Activated B cell treated with CpG ODN at 0.5 μM for 24 hours (primary cell): ENCODE results near the gene CNDP1. TPM values are rescaled to one million over a fixed set of nuclear protein-coding genes. Genes with fewer than 3 reads are reported as not detected.
"Not testable (repeated sequence)": the region's sequence is repeated elsewhere in the genome, so short reads cannot be mapped to it uniquely, and the experiment has no call there.

Experiments used
- ATAC-seq: fragments of 200-7000 bp; cut with Tn5 transposase; one replicate; pipeline ENCODE4 v1.10.0; 2021; ENCODE audit warnings: low read depth, mild to moderate bottlenecking, moderate library complexity
- CTCF ChIA-PET: fragments of 350-600 bp; sonication (Branson Sonifier 250); formaldehyde crosslinking; loops from one replicate; lab custom pipeline; 2021; ENCODE audit warnings: antibody characterized with exemption; lab: Charles Lee
- POLR2A ChIA-PET: fragments of 350-600 bp; sonication (Branson Sonifier 250); formaldehyde crosslinking; loops from one replicate; lab custom pipeline; 2021; ENCODE audit warnings: antibody characterized with exemption; lab: Charles Lee
- DNase-seq: peaks from one replicate; pipeline ENCODE4 v3.0.0; 2022
- H3K27ac Mint-ChIP-seq: one replicate; pipeline ENCODE4 v1.8.0; 2020; ENCODE audit warnings: mixed read lengths
- H3K27me3 Mint-ChIP-seq: one replicate; pipeline ENCODE4 v1.8.0; 2021; ENCODE audit warnings: mixed read lengths
- H3K36me3 Mint-ChIP-seq: one replicate; pipeline ENCODE4 v1.8.0; 2021; ENCODE audit warnings: low read depth, mixed read lengths
- H3K4me1 Mint-ChIP-seq: one replicate; pipeline ENCODE4 v1.8.0; 2021; ENCODE audit warnings: mixed read lengths
- H3K4me3 Mint-ChIP-seq: one replicate; pipeline ENCODE4 v1.8.0; 2020; ENCODE audit warnings: mild to moderate bottlenecking, mixed read lengths
- H3K9me3 Mint-ChIP-seq: one replicate; pipeline ENCODE4 v1.8.0; 2020; ENCODE audit warnings: mixed read lengths
- CTCF ChIP-seq: fragments of 200-600 bp; IDR thresholded peaks from one replicate; pipeline ENCODE4 v1.8.0; 2022; ENCODE audit warnings: antibody characterized with exemption, mild to moderate bottlenecking
- intact Hi-C: fragments of 100-400 bp; cut with micrococcal nuclease; formaldehyde crosslinking; loops from one replicate; pipeline ENCODE4 v1.15.1; 2024
- total RNA-seq: library from RNA; stranded (reverse); gene quantifications from 2 replicates; pipeline ENCODE4 v1.2.3, GENCODE V29; 2022

The CNDP1 gene
- total RNA-seq, 1 donor from 2014 or later, result 0.33 TPM

GRCh38 chr18:74562131-74562730 is 27.9 kb downstream of the CNDP1 start:
- H3K36me3 Mint-ChIP-seq, result no peaks in the 10 kb centered on the region
- H3K4me1 Mint-ChIP-seq, result no peaks in the 10 kb centered on the region
- POLR2A ChIA-PET, result no interaction called here
- DNase-seq (no peak), ATAC-seq (no peak)
- H3K27me3 Mint-ChIP-seq, result no peaks in the 10 kb centered on the region
- H3K27ac Mint-ChIP-seq, result no peak overlapping the region
- intact Hi-C loops, result no loop called here
- no peak overlapping the region for H3K4me3 Mint-ChIP-seq
- H3K9me3 Mint-ChIP-seq, result peaks cover 6% of the 10 kb centered on the region
- CTCF ChIA-PET, result interaction anchor here (0.5 kb wide), 1 partner anchor 1499 kb away, joined by 3 read pairs; no protein-coding TSS in a partner anchor
- no peak for TF ChIP-seq CTCF

- Mint-ChIP-seq H3K9me3 (peaks cover 6% of the 10 kb centered on the region), H3K36me3 (no peaks in the 10 kb centered on the region), H3K4me1 (no peaks in the 10 kb centered on the region), H3K4me3 (no peak overlapping the region), H3K27ac (no peak overlapping the region), H3K27me3 (no peaks in the 10 kb centered on the region)
- POLR2A ChIA-PET, result no interaction called here
- ATAC-seq (no peak), DNase-seq (no peak)
- no peak for TF ChIP-seq CTCF
- CTCF ChIA-PET, result no interaction called here
- intact Hi-C loops, result no loop called here
Measured at GRCh38 chr18:74562775-74563174, 28.5 kb downstream of the CNDP1 start.

GRCh38 chr18:74563999-74564398 is 29.7 kb downstream of the CNDP1 start:
- ChIA-PET CTCF (interaction anchor here (0.9 to 1.0 kb wide), 2 partner anchors 12 to 32 kb away, joined by 3 read pairs; no protein-coding TSS in a partner anchor), POLR2A (no interaction called here)
- DNase-seq (no peak), ATAC-seq (no peak)
- Mint-ChIP-seq H3K27ac (no peak overlapping the region), H3K36me3 (no peaks in the 10 kb centered on the region), H3K4me1 (no peaks in the 10 kb centered on the region), H3K4me3 (no peak overlapping the region), H3K9me3 (peaks cover 6% of the 10 kb centered on the region), H3K27me3 (peaks cover 5% of the 10 kb centered on the region)
- no peak for TF ChIP-seq CTCF
- intact Hi-C loops, result no loop called here

- CTCF ChIA-PET, result interaction anchor here (1.1 kb wide), 1 partner anchor 13 kb away, joined by 3 read pairs; no protein-coding TSS in a partner anchor
- intact Hi-C loops, H3K9me3 Mint-ChIP-seq: not testable (repeated sequence)
Measured at GRCh38 chr18:74565164-74565563, 30.9 kb downstream of the CNDP1 start.

GRCh38 chr18:74565993-74566392 is 31.7 kb downstream of the CNDP1 start:
- peaks cover 11% of the 10 kb centered on the region for H3K27me3 Mint-ChIP-seq
- CTCF ChIA-PET, result interaction anchor here (1.1 kb wide), 1 partner anchor 14 kb away, joined by 3 read pairs; no protein-coding TSS in a partner anchor

More at GRCh38 chr18:74565164-74565563, 30.9 kb downstream of the CNDP1 start:
- H3K27ac Mint-ChIP-seq, H3K36me3 Mint-ChIP-seq, H3K27me3 Mint-ChIP-seq, H3K4me3 Mint-ChIP-seq, ATAC-seq, DNase-seq, H3K4me1 Mint-ChIP-seq, POLR2A ChIA-PET: not testable (repeated sequence)

GRCh38 chr18:74567822-74568221 is 33.5 kb downstream of the CNDP1 start:
- no peaks in the 10 kb centered on the region for H3K36me3 Mint-ChIP-seq
- no peak for TF ChIP-seq CTCF
- ChIA-PET CTCF (interaction anchor here (1.3 kb wide), 1 partner anchor 16 kb away, joined by 3 read pairs; no protein-coding TSS in a partner anchor), POLR2A (no interaction called here)
- H3K27ac Mint-ChIP-seq, result no peak overlapping the region
- H3K4me3 Mint-ChIP-seq, result no peak overlapping the region
- DNase-seq, result no peak
- peaks cover 6% of the 10 kb centered on the region for H3K9me3 Mint-ChIP-seq
- no peaks in the 10 kb centered on the region for H3K4me1 Mint-ChIP-seq
- peaks cover 11% of the 10 kb centered on the region for H3K27me3 Mint-ChIP-seq
- intact Hi-C loops, result no loop called here
- no peak for ATAC-seq

More at GRCh38 chr18:74565993-74566392, 31.7 kb downstream of the CNDP1 start:
- DNase-seq, POLR2A ChIA-PET, ATAC-seq, H3K4me3 Mint-ChIP-seq, H3K36me3 Mint-ChIP-seq, H3K4me1 Mint-ChIP-seq, intact Hi-C loops, H3K9me3 Mint-ChIP-seq, H3K27ac Mint-ChIP-seq: not testable (repeated sequence)
